ENCODE data around the gene THRA.
A peak's percentile ranks its signal among the peaks of the same experiment; 100 is the strongest.

The THRA gene

GRCh38 chr17:40062329-40063186 is at the start of gene THRA:
Gene THRA (plus strand): TSS chr17:40062965. CDS start chr17:40074489, 11,524 bp downstream.
- peak; percentile 44 to 58 for DNase-seq (ENCODE audit: low read depth in 2 of 2)

- DNase-seq (ENCODE audit: low read depth in 2 of 2), result no peak
Measured at GRCh38 chr17:40014375-40014980, 48.3 kb upstream of the THRA start.

- no peak for DNase-seq (ENCODE audit: low read depth in 2 of 2)
Measured at GRCh38 chr17:40015005-40015997, 47.5 kb upstream of the THRA start, which contains the start of gene CSF3. Gene CSF3 (plus strand): TSS chr17:40015440. CDS start chr17:40015475, 35 bp downstream.

- DNase-seq (ENCODE audit: low read depth in 2 of 2), result no peak
Measured at GRCh38 chr17:40015998-40016985, 46.5 kb upstream of the THRA start.

- DNase-seq (ENCODE audit: low read depth in 2 of 2), result no peak
Measured at GRCh38 chr17:40017422-40018080, 45.2 kb upstream of the THRA start.

GRCh38 chr17:40018211-40019121 is 44.3 kb upstream of the THRA start:
- no peak for DNase-seq (ENCODE audit: low read depth in 2 of 2)

GRCh38 chr17:40019140-40019991 is 43.4 kb upstream of the THRA start:
- DNase-seq (ENCODE audit: low read depth in 2 of 2), result no peak

- no peak for DNase-seq (ENCODE audit: low read depth in 2 of 2)
Measured at GRCh38 chr17:40020146-40020545, 42.6 kb upstream of the THRA start.

- DNase-seq (ENCODE audit: low read depth in 2 of 2), result no peak
Measured at GRCh38 chr17:40021451-40021971, 41.3 kb upstream of the THRA start.

GRCh38 chr17:40022497-40022896 is 40.3 kb upstream of the THRA start:
- no peak for DNase-seq (ENCODE audit: low read depth in 2 of 2)

GRCh38 chr17:40022961-40023541 is 39.7 kb upstream of the THRA start:
- DNase-seq (ENCODE audit: low read depth in 2 of 2), result no peak

- no peak for DNase-seq (ENCODE audit: low read depth in 2 of 2)
Measured at GRCh38 chr17:40023590-40024292, 39.0 kb upstream of the THRA start.

GRCh38 chr17:40024901-40025300 is 37.9 kb upstream of the THRA start:
- DNase-seq (ENCODE audit: low read depth in 2 of 2), result no peak

- no peak for DNase-seq (ENCODE audit: low read depth in 2 of 2)
Measured at GRCh38 chr17:40025559-40025958, 37.2 kb upstream of the THRA start.

GRCh38 chr17:40025991-40026815 is 36.6 kb upstream of the THRA start:
- no peak for DNase-seq (ENCODE audit: low read depth in 2 of 2)
